Measurements from ENCODE around the gene TMEM98.

TMEM98 gene

DNA sequence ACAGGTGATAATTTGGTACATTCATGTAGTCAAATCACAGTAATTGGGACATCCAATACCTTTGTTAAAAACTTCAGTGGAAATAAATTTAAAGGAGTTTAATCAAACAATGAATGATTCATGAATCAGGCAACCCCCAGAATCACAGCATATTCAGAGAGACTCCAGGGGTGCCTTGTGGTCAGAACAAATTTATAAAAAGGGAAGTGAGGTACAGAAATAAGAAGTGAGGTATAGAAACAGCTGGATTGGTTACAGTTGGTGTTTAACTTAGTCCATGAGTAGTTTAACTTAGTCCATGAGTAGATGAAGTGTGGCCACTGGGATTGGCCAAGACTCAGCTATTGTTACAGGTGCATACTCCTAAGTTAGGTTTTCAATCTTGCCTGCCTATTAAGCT lies 25.1 kb downstream of the TMEM98 start:
- H3K4me2 ChIP-seq (ENCODE audit: low read depth, low read length, poor library complexity, severe bottlenecking), result no peak overlapping the region
- H3K36me3 ChIP-seq (ENCODE audit: low read length), result no peaks in the 10 kb centered on the region

DNA sequence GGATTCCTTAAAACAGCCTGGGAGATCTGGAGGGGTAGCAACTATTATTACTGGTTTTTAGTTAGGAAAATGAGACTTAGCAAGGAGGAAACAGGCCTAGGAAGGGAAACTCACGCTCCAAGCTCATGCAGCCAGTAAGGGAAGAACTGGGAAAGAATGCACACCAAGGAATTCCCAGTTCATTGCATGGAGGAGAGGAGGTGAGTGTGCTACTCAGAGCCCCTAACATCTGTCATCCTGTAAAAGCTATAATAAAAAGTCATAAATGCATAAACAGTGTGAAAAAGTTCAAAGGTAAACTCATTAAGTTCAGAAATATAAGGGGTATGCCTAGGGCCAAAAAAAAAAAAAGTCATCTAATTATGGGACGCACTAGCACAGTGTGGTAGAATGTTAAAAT lies 25.9 kb downstream of the TMEM98 start:
- Histone ChIP-seq H4K20me1 (ENCODE audit: low read depth, low read length) (no peaks in the 10 kb centered on the region), H2AFZ (ENCODE audit: low read depth, low read length, severe bottlenecking) (no peak overlapping the region), H3K79me2 (ENCODE audit: insufficient read depth, low read length) (no peaks in the 10 kb centered on the region), H3K9me2 (replicated peaks; ENCODE audit: insufficient read depth, low read length) (no peaks in the 10 kb centered on the region), H3K4me2 (ENCODE audit: low read depth, low read length, poor library complexity, severe bottlenecking) (no peak overlapping the region), H3K36me3 (ENCODE audit: low read length) (no peaks in the 10 kb centered on the region), H3F3A (ENCODE audit: insufficient read depth) (no peaks in the 10 kb centered on the region), H3K9ac (ENCODE audit: low read length) (no peak overlapping the region), H3K4me3 (ENCODE audit: insufficient read depth, low read length, poor library complexity, severe bottlenecking) (no peak overlapping the region), H3K27ac (ENCODE audit: low read depth, low read length) (no peak overlapping the region), H3K9me3 (ENCODE audit: insufficient read depth, low read length) (no peaks in the 10 kb centered on the region), H3K27me3 (ENCODE audit: low read length) (no peaks in the 10 kb centered on the region)
- TF ChIP-seq, protein P1, sequence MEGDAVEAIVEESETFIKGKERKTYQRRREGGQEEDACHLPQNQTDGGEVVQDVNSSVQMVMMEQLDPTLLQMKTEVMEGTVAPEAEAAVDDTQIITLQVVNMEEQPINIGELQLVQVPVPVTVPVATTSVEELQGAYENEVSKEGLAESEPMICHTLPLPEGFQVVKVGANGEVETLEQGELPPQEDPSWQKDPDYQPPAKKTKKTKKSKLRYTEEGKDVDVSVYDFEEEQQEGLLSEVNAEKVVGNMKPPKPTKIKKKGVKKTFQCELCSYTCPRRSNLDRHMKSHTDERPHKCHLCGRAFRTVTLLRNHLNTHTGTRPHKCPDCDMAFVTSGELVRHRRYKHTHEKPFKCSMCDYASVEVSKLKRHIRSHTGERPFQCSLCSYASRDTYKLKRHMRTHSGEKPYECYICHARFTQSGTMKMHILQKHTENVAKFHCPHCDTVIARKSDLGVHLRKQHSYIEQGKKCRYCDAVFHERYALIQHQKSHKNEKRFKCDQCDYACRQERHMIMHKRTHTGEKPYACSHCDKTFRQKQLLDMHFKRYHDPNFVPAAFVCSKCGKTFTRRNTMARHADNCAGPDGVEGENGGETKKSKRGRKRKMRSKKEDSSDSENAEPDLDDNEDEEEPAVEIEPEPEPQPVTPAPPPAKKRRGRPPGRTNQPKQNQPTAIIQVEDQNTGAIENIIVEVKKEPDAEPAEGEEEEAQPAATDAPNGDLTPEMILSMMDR (IDR thresholded peaks at IDR 0.05; ENCODE audit: insufficient read depth, low read length, poor library complexity, severe bottlenecking), result no peak
- no peak for TF ChIP-seq EZH2phosphoT487 (conservative IDR thresholded peaks at IDR 0.05; ENCODE audit: low read length)

More for the DNA sequence above, 25.1 kb downstream of the TMEM98 start:
- H3K9ac ChIP-seq (ENCODE audit: low read length), result no peak overlapping the region
- H3K4me3 ChIP-seq (ENCODE audit: insufficient read depth, low read length, poor library complexity, severe bottlenecking), result no peak overlapping the region
- H3K27me3 ChIP-seq (ENCODE audit: low read length), result no peaks in the 10 kb centered on the region
- H3K9me2 ChIP-seq (replicated peaks; ENCODE audit: insufficient read depth, low read length), result no peaks in the 10 kb centered on the region
- no peak overlapping the region for H2AFZ ChIP-seq (ENCODE audit: low read depth, low read length, severe bottlenecking)
- no peaks in the 10 kb centered on the region for H3F3A ChIP-seq (ENCODE audit: insufficient read depth)
- no peaks in the 10 kb centered on the region for H3K79me2 ChIP-seq (ENCODE audit: insufficient read depth, low read length)
- TF ChIP-seq, protein P1 (IDR thresholded peaks at IDR 0.05; ENCODE audit: insufficient read depth, low read length, poor library complexity, severe bottlenecking), result no peak
- TF ChIP-seq EZH2phosphoT487 (conservative IDR thresholded peaks at IDR 0.05; ENCODE audit: low read length), result no peak
- H3K9me3 ChIP-seq (ENCODE audit: insufficient read depth, low read length), result no peaks in the 10 kb centered on the region
- no peak overlapping the region for H3K27ac ChIP-seq (ENCODE audit: low read depth, low read length)
- no peaks in the 10 kb centered on the region for H4K20me1 ChIP-seq (ENCODE audit: low read depth, low read length)

DNA sequence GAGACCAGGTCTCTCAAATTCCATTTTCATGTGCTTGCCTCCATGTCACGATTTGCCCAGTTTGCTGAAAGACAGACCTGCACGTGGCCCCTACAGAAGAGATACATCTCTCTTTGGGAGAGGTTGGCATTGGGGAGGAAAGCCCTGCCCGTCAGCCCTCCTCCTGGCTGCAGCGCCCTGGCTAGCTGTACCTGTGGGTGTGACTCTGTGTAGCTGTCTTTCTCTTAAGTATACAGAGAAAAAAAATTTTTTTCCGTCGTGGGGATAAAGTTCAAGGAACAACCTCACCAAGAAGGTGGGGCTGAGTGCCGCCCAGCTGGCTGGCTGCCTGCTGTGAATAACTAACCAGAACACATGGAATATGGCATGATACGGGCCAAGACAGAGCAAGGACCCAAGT lies 26.5 kb downstream of the TMEM98 start:
- TF ChIP-seq EZH2phosphoT487 (conservative IDR thresholded peaks at IDR 0.05; ENCODE audit: low read length), result no peak
- TF ChIP-seq, protein P1 (IDR thresholded peaks at IDR 0.05; ENCODE audit: insufficient read depth, low read length, poor library complexity, severe bottlenecking), result no peak
- Histone ChIP-seq H3K9me2 (replicated peaks; ENCODE audit: insufficient read depth, low read length) (no peaks in the 10 kb centered on the region), H4K20me1 (ENCODE audit: low read depth, low read length) (no peaks in the 10 kb centered on the region), H3K4me3 (ENCODE audit: insufficient read depth, low read length, poor library complexity, severe bottlenecking) (no peak overlapping the region), H3F3A (ENCODE audit: insufficient read depth) (no peaks in the 10 kb centered on the region), H3K27ac (ENCODE audit: low read depth, low read length) (no peak overlapping the region), H3K79me2 (ENCODE audit: insufficient read depth, low read length) (no peaks in the 10 kb centered on the region), H3K9ac (ENCODE audit: low read length) (no peak overlapping the region), H2AFZ (ENCODE audit: low read depth, low read length, severe bottlenecking) (no peak overlapping the region), H3K4me2 (ENCODE audit: low read depth, low read length, poor library complexity, severe bottlenecking) (no peak overlapping the region), H3K36me3 (ENCODE audit: low read length) (no peaks in the 10 kb centered on the region), H3K9me3 (ENCODE audit: insufficient read depth, low read length) (no peaks in the 10 kb centered on the region), H3K27me3 (ENCODE audit: low read length) (no peaks in the 10 kb centered on the region)
